ENCODE measurements around the gene B4GALT3.

The B4GALT3 gene

DNA sequence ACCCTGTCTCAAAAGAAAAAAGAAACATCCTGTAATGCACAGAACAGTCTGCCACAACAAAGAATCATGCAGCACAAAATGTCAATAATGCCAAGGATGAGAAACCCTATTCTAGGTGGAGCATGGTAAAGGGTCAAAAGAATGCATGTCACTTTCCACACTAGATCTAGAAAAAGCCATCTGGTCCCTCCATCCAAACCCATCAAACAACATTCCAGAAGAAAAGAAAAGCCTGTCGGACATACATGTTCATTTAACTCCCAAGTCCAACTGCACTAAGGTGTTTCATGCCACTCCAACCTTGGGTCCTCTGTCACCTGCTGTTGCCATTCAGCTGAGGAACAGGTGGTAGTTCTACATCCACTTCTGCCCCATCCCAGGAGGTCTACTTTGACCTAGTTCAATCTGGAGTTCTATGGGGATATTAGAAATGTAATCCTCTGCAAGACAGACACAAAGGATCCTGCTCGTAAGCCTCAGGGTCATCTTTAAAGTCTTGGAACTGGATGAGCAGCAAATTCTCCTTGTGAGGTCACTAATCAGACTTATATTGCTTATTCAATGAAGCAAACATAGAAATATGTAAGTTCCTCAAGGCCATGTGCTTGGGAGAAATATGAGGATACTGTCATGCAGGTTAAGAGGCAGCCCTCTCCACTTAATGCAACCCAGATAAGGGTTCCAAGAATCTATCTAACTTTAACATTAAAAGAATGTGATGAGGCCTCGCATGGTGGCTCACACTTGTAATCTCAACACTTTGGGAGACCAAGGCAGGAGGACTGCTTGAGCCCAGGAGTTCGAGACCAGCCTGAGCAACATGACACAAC, 48.5 kb downstream of the B4GALT3 start:
- ChIA-PET CTCF (no interaction called here), POLR2A (ENCODE audit: low non-redundant PET) (no interaction called here)
- no peak for DNase-seq (ENCODE audit: low spot score)
- TF ChIP-seq, protein P1, sequence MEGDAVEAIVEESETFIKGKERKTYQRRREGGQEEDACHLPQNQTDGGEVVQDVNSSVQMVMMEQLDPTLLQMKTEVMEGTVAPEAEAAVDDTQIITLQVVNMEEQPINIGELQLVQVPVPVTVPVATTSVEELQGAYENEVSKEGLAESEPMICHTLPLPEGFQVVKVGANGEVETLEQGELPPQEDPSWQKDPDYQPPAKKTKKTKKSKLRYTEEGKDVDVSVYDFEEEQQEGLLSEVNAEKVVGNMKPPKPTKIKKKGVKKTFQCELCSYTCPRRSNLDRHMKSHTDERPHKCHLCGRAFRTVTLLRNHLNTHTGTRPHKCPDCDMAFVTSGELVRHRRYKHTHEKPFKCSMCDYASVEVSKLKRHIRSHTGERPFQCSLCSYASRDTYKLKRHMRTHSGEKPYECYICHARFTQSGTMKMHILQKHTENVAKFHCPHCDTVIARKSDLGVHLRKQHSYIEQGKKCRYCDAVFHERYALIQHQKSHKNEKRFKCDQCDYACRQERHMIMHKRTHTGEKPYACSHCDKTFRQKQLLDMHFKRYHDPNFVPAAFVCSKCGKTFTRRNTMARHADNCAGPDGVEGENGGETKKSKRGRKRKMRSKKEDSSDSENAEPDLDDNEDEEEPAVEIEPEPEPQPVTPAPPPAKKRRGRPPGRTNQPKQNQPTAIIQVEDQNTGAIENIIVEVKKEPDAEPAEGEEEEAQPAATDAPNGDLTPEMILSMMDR (conservative IDR thresholded peaks at IDR 0.05; ENCODE audit: low read depth), result no peak
- H3K27ac ChIP-seq, result no peak overlapping the region

DNA sequence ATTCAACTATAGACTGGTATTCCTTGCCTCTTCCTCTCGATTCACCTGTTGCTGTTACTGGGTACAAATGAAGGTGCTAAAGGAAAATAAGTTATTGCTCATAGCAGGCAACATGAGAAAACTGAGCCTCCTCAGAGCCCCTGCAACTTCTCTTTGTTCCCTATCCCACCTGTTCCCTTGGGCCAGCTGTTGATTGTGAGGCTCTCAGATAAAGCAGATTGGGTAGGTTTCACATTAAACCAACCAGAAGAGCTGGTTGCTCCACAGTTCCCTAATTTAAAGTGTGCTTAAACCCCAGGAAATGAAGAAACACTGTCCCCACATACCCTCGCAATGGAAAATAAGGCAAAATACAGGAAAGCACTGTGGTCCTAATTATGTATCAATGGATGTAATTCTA, 49.7 kb downstream of the B4GALT3 start:
- no peak overlapping the region for H3K27ac ChIP-seq
- ChIA-PET CTCF (no interaction called here), POLR2A (ENCODE audit: low non-redundant PET) (no interaction called here)
- TF ChIP-seq, protein P1 (conservative IDR thresholded peaks at IDR 0.05; ENCODE audit: low read depth), result no peak
- DNase-seq (ENCODE audit: low spot score), result no peak

DNA sequence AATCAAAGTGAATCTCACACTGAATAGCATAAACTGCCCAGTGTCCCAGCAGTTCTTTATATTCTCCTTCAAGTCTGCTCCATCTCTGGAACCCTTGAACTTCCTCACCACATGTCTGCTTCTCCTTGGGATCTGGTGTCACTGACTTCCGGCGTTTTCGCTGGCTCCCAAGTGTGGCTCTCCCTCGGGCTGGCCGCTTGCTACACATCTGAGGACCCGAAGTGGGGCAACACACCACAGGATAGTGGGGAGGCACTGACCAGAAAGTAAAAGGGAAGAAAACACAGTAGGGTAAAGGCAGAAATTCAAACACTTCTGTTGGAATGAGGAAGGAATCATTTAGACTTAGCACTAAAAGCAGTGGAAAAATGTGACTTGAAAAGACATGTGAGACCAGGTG, 54.3 kb downstream of the B4GALT3 start:
- no peak for DNase-seq (ENCODE audit: low spot score)
- ChIA-PET POLR2A (ENCODE audit: low non-redundant PET) (no interaction called here), CTCF (no interaction called here)
- peak overlapping the region; percentile 50 for H3K27ac ChIP-seq
- TF ChIP-seq, protein P1 (conservative IDR thresholded peaks at IDR 0.05; ENCODE audit: low read depth), result no peak

GRCh38 chr1:161121834-161122233, 55.5 kb downstream of the B4GALT3 start:
- ChIA-PET CTCF (interaction anchor here (0.6 to 0.9 kb wide), 2 partner anchors 19 to 345 kb away, joined by 3 to 4 read pairs; no protein-coding TSS in a partner anchor), POLR2A (ENCODE audit: low non-redundant PET) (interaction anchor here (0.6 kb wide), 1 partner anchor 11 kb away, joined by 6 read pairs; no protein-coding TSS in a partner anchor)
- DNase-seq (ENCODE audit: low spot score), result no peak
- H3K27ac ChIP-seq, result peak overlapping the region; percentile 43; the same call in 1 of the 2 replicates
- TF ChIP-seq, protein P1 (conservative IDR thresholded peaks at IDR 0.05; ENCODE audit: low read depth), result no peak
